Measurements from ENCODE around the gene JMY.

The JMY gene, protein sequence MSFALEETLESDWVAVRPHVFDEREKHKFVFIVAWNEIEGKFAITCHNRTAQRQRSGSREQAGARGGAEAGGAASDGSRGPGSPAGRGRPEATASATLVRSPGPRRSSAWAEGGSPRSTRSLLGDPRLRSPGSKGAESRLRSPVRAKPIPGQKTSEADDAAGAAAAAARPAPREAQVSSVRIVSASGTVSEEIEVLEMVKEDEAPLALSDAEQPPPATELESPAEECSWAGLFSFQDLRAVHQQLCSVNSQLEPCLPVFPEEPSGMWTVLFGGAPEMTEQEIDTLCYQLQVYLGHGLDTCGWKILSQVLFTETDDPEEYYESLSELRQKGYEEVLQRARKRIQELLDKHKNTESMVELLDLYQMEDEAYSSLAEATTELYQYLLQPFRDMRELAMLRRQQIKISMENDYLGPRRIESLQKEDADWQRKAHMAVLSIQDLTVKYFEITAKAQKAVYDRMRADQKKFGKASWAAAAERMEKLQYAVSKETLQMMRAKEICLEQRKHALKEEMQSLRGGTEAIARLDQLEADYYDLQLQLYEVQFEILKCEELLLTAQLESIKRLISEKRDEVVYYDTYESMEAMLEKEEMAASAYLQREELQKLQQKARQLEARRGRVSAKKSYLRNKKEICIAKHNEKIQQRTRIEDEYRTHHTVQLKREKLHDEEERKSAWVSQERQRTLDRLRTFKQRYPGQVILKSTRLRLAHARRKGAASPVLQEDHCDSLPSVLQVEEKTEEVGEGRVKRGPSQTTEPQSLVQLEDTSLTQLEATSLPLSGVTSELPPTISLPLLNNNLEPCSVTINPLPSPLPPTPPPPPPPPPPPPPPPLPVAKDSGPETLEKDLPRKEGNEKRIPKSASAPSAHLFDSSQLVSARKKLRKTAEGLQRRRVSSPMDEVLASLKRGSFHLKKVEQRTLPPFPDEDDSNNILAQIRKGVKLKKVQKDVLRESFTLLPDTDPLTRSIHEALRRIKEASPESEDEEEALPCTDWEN

GRCh38 chr5:79235634-79236361, at the start of gene JMY:
TSS of gene JMY (plus strand) at chr5:79236131. CDS start at chr5:79236651, 520 bp downstream.
- DNase-seq: peak; percentile 82 to 83

DNA sequence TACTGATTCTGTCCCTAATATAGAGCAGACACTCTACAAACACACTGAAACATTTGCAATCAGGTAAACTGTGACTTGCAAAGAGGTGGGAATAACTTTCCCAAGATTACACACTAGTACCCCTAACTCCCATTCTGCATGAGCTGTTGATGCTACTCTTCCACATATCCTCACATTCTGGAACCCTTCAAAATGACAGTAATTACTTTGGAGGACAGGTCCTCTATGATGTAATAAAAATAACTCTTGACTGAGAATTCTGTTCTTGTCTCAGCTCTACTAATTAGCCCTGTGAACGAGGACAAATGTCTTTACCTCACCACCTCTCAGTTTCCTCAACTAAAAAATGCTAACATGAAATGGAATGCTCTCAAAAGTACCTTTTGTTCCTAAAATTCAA, 49.5 kb upstream of the JMY start:
- no peak for DNase-seq

DNA sequence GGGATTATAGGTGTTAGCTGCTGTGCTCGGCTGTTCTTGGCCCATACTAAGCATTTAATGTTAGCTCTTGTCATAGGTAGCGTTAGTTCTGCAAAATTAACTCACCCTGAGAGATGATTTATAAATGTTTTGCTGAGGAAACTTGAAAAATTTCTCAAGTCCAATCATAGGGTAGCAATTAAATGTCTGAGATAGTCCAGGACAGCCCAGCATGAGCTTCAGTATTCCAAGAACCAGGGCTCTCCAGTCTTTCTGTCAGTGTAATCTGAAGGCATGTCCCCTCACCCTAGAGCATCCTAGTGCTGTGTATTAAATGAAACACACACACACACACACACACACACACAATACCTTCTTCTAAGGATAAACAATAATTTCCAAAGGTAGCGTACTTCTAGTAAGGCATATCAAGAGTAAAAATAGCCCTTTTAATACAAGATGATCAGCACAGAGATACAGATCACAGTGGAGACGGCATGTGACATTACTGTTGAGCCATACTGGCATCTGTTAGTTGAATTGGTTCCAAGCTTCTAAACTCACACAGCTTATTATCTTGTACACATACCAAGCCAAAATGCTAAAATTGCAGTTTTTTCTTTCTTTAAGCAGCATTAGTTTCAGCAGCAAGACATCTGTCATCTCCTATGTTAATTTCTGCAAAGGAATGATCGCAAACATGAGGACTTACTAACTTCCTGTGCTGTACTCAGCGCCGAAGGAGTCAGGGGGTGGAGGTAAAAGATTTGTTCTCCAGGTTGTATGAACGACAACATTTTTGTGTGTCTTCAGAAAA, 46.3 kb upstream of the JMY start:
- DNase-seq: no peak

GRCh38 chr5:79190235-79190529, 45.7 kb upstream of the JMY start:
- no peak for DNase-seq

GRCh38 chr5:79191457-79191856, 44.5 kb upstream of the JMY start:
- no peak for DNase-seq

GRCh38 chr5:79193643-79194042, 42.3 kb upstream of the JMY start:
- DNase-seq: no peak

DNA sequence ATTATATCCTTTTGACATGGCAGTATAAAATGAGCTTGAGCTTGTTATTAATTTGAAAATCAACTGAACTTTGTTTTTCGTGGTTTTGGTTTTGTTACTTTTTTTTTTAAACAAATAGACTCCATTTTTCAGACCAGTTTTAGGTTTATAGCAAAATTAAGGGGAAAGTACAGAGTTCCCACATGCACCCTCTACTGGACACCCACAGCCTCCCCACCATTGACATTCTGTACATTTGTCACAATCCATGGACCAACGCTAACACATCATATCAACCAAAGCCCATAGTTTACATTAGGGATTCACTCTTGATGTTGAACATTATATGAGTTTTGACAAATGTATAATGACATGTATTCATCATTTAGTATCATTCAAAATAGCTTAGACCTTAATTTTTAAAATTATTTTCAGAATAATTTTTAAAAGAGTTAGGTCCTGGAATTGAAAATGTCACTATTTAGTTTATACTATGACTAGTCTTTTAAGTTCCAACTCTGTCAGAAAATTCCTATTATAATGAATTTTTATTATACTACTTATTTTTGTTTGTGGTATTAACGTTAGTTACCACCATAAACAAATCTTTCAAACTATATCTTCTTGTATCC, 35.3 kb upstream of the JMY start:
- no peak for DNase-seq

DNA sequence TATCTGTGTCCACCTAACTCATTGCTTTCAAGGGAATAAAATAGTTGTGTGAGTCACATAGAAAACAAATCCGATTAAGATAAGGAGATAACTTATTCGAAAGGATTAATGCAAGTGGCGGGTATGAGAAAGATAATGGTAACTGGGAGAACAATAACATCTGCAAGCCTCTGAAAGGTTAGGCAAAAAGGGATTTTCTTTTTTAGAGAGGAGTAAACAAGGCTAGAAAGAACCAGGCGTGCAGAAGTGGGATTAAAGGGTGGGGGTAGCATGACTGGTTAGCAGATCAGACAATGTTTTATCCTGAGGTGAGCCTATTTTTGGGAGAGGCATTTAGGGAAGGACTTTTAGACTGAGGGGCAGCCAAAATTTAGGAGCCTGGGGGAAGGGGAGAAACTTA, 34.7 kb upstream of the JMY start:
- DNase-seq: no peak

DNA sequence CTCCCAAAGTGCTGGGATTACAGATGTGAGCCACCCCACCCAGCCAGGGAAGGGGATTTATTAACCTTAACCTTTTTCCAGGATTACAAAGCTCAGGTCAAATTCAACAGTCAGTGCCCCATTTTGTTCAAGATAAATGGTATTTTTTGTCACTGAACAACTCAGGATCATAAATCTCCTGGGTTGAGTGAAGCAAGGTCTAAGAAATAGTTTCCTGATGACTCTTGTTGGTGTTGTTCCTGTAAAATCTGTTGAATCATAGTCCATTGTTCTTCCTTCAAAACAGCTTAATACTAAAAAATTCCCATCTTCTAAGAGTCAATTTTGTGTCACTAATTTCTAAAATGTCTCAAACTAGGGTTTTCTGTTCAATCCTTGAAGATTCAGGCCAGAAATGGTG, 33.9 kb upstream of the JMY start:
- DNase-seq: no peak

GRCh38 chr5:79205965-79206364, 30.0 kb upstream of the JMY start:
- DNase-seq: no peak

DNA sequence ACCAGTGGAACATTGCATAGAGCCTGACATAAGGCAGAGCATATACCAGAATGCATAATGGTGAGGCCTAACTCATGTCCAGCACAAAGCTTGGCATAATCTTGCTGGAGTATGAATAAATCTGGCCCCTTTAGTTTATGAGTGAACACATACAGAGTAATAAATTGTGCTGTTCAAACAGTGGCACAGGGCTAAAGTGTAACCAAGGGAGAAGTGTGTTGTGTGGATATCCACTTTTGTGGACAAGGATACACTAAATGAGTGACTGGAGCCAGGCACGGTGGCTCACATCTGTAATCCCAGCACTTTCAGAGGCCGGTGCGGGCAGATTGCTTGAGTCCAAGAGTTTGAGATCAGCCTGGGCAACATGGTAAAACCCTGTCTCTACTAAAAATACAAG, 29.4 kb upstream of the JMY start:
- DNase-seq: no peak

- DNase-seq: no peak
Measured at GRCh38 chr5:79209505-79209904, 26.4 kb upstream of the JMY start.

DNA sequence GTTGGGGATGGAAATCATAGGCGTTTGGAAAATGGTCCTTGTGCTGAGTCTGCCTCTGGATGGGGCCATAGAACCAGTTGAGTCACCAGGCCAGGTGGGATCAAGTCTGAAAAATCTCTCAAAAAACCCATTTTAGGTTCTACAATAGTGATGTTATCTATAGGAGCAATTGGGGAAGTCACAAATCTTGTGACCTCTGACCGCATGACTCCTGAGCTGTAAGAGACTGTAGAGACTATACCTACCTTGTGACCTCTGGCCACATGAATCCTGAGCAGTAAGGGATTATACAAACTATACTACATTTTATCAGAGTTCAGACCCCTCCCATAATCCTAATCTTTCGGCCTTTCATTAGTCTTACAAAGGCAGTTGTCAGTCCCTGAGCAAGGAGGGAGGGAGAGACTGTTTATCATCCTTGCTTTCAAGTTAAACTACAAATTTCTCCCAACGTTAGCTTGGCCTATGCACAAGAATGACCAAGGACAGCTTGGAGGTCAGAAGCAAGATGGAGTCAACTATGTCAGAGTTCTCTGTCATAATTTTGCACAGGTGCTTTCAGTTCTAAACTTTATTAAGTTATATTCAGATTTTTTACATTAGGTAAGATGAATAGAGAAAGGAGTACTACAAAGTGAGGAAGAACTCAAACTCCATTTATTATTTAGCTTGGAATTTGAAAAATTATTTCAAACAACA, 11.5 kb upstream of the JMY start:
- DNase-seq: no peak

GRCh38 chr5:79225026-79225425, 10.9 kb upstream of the JMY start:
- no peak for DNase-seq

DNA sequence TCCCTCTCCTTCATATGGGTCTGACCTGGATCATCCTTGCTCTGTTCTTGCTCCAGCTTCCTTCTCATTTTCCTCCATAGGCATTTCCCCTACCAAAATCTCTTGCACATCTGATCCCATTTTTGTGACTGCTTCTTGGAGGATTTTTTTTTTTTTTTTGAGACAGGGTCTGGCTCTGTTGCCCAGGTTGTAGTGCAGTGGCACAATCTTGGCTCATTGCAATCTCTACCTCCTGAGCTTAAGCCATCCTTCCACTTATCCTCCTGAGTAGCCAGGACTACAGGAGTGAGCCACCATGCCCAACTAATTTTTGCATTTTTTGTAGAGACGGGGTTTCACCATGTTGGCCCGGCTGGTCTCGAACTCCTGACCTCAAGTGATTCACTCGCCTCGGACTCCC, 10.5 kb upstream of the JMY start:
- no peak for DNase-seq

- no peak for DNase-seq
Measured at GRCh38 chr5:79227484-79228025, 8.4 kb upstream of the JMY start.

DNA sequence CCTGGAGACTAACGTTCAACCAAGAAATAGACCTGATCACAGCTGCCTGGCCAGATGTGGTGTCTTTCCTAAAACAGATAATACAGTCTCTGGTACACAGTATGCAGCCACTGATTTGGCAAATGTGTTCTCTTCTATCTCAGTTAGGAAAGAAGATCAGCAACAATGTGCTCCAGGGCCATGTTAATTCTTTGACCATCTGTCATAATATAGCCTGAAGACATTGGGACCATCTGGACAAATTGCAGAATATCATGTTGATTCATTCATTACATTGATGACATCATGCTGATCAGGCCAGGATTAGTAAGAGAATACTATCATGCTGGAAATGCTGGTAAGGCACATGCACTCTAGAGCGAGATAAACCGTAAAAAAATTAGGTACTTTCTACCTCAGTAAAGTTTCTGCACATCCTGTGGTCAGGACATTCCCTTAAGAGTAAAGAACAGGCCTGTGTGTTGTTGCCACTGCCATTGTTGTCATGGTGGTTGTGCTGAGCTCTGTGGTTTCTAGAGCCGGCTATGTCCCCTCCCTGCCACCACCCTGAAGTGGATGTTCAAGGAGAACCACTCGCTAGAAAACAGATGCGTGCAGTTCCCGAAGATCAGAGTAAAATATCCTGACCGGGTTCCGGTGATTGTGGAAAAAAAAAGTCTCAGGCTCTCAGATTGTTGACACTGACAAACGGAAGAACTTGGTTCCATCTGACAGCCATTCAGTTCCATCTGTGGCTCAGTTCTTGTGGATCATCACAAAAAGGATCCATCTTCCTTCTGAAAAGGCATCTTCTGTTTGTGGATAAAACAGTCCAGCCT, 6.4 kb upstream of the JMY start:
- DNase-seq: no peak

- DNase-seq: no peak
Measured at GRCh38 chr5:79235261-79235633, 684 bp upstream of the JMY start.

GRCh38 chr5:79236362-79236969, 535 bp downstream of the JMY start:
- peak in 1 of 2 experiments; percentile 35 for DNase-seq
